Panc1 (cell line): ENCODE results near the gene FGF3. TPM values are rescaled to one million over a fixed set of nuclear protein-coding genes. Genes with fewer than 3 reads are reported as not detected.

Source experiments
- ATAC-seq: fragments of 200-7000 bp; cut with Tn5 transposase; 2 replicates; pipeline ENCODE4 v1.9.1; 2020; ENCODE audit warnings: mild to moderate bottlenecking, moderate library complexity
- BruUV-seq: library from RNA; stranded (reverse); fragments of 400-500 nt; replicated peaks from 2 replicates; lab custom pipeline; 2021; lab: Mats Ljungman, UMichigan
- CTCF ChIA-PET: fragments of 300-600 bp; sonication (Branson Sonifier 250); formaldehyde crosslinking; loops from one replicate; lab custom pipeline; 2022; ENCODE audit warnings: antibody characterized with exemption; lab: Charles Lee
- POLR2A ChIA-PET: fragments of 300-600 bp; sonication (Branson Sonifier 250); formaldehyde crosslinking; loops from one replicate; lab custom pipeline; 2022; ENCODE audit warnings: antibody characterized with exemption; lab: Charles Lee
- DNase-seq: peaks from one replicate; pipeline ENCODE4 v3.0.0-alpha.2; 2010; ENCODE audit warnings: low read depth, low spot score
- H3K27ac ChIP-seq: 2 replicates; pipeline ENCODE4 v1.5.1; 2011; ENCODE audit warnings: mild to moderate bottlenecking, low read length, inconsistent platforms
- H3K27me3 ChIP-seq: fragments of 200-500 bp; sonication (Bioruptor generic); 2 replicates; pipeline ENCODE4 v1.6.0; 2014; ENCODE audit warnings: low read length, inconsistent platforms; ENCODE audit not compliant: control insufficient read depth, insufficient read depth
- H3K36me3 ChIP-seq: fragments of 200-500 bp; sonication (Bioruptor generic); 2 replicates; pipeline ENCODE4 v1.5.1; 2014; ENCODE audit warnings: inconsistent platforms, mild to moderate bottlenecking, low read length, moderate library complexity; ENCODE audit not compliant: control insufficient read depth, insufficient read depth
- H3K4me1 ChIP-seq: 2 replicates; pipeline ENCODE4 v1.5.1; 2011; ENCODE audit warnings: inconsistent platforms, mild to moderate bottlenecking, low read length, moderate library complexity; ENCODE audit not compliant: control insufficient read depth, insufficient read depth
- H3K4me3 ChIP-seq, 2 experiments: 2 replicates each; pipeline ENCODE4 v1.5.1; 2011 to 2012; ENCODE audit warnings: low read depth in 2 of 2, low read length in 2 of 2, mild to moderate bottlenecking in 2 of 2, inconsistent platforms in 1 of 2, moderate library complexity in 1 of 2
- H3K9me3 ChIP-seq: fragments of 200-500 bp; sonication (Bioruptor generic); 2 replicates; pipeline ENCODE4 v1.5.1; 2014; ENCODE audit warnings: low read depth, mild to moderate bottlenecking, inconsistent platforms, low read length, moderate library complexity; ENCODE audit not compliant: control insufficient read depth, insufficient read depth
- CTCF ChIP-seq: fragments of 450-650 bp; IDR thresholded peaks from 2 replicates; pipeline ENCODE4 v1.5.1; 2017; ENCODE audit warnings: mild to moderate bottlenecking
- POLR2AphosphoS5 ChIP-seq: IDR thresholded peaks from 2 replicates; pipeline ENCODE4 v1.6.1; 2012; ENCODE audit warnings: mild to moderate bottlenecking, low read depth, low read length, moderate library complexity
- REST ChIP-seq, 2 experiments: IDR thresholded peaks; 2 replicates each; pipeline ENCODE4 v1.6.1; 2011 to 2012; ENCODE audit warnings: low read depth in 2 of 2, control low read depth in 1 of 2, low read length in 1 of 2, mild to moderate bottlenecking in 1 of 2, moderate library complexity in 1 of 2; ENCODE audit not compliant: insufficient read depth in 1 of 2
- SIN3A ChIP-seq: IDR thresholded peaks from 2 replicates; pipeline ENCODE4 v1.6.1; 2012; ENCODE audit warnings: low read depth, mild to moderate bottlenecking, low read length, moderate library complexity, borderline replicate concordance; ENCODE audit not compliant: insufficient read depth
- TCF7L2 ChIP-seq: IDR thresholded peaks from 2 replicates; pipeline ENCODE4 v1.6.1; 2011; ENCODE audit warnings: mild to moderate bottlenecking, low read depth, low read length, inconsistent platforms
- in situ Hi-C: cut with HindIII; loops from 2 replicates; pipeline ENCODE4 v1.10.0; 2016; ENCODE audit warnings: low sequenced_read_pairs, low pct_unique_long_range_greater_than_20kb
- intact Hi-C: fragments of 100-400 bp; cut with micrococcal nuclease; formaldehyde crosslinking; loops from one replicate; pipeline ENCODE4 v1.10.0; 2022; ENCODE audit not compliant: unreplicated experiment
- total RNA-seq: library from RNA; stranded (reverse); gene quantifications from one replicate; pipeline ENCODE4 v1.2.1, GENCODE V29; 2021; ENCODE audit not compliant: unreplicated experiment

Gene FGF3
- total RNA-seq, 1 experiment from 2014 or later = not detected

DNA sequence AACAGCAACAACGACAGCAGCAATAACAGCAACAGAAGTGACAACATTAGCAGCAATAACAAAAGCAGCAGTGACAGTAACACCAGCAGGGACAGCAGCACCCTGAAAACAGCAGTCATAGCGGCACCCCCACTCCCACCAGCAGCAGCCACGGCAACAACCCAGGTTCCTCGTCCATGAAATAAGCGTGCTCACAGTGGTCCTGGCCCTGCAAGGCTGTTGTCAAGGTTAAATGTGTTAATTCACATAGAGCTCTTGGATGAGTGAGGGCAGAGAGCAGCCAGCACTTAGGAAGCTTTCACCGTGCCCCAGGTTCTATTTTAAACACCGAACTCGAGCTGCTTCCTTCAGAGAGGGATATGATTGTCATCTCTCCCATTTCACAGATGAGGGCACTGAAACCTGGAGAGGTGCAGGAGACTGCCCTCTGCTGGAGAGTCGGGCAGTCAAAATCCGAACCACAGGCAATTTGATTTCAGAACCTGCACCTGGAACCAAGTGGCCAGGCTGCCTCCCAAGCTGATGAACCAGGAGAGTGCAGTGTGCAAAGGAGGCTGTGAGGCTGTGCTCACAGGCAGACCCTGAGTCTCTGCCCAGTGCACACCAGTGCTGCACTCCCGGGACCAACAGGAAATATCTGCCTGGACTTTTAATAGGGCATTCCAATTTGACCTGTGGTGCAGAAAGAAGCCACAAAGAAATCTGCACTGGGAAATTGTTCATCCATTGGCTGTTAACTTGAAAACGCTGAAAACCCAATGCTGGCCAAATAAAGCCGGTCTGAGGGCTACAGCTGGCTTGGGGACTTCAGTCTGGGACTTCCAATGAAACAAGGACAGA lies 22.9 kb upstream of the FGF3 start:
- H3K36me3 ChIP-seq = no peaks in the 10 kb centered on the region
- ChIA-PET POLR2A (no interaction called here), CTCF (interaction anchor here (0.5 kb wide), 1 partner anchor 650 kb away, joined by 3 read pairs; no protein-coding TSS in a partner anchor)
- no peak overlapping the region for H3K27ac ChIP-seq
- intact Hi-C loops = no loop called here
- BruUV-seq = no TSS peak
- no peak for TF ChIP-seq TCF7L2
- peak; percentile 59 for TF ChIP-seq CTCF
- TF ChIP-seq POLR2AphosphoS5 = no peak
- TF ChIP-seq REST (IDR thresholded peaks at IDR 0.05; ENCODE audit: insufficient read depth in 1 of 2, low read depth in 2 of 2, low read length in 1 of 2) = no peak
- TF ChIP-seq SIN3A = no peak
- in situ Hi-C loops = no loop called here
- H3K4me1 ChIP-seq = no peaks in the 10 kb centered on the region
- ATAC-seq (peak; percentile 67), DNase-seq (no peak)
- H3K9me3 ChIP-seq = no peaks in the 10 kb centered on the region
- H3K27me3 ChIP-seq = peaks cover 1% of the 10 kb centered on the region; the same call in 1 of the 2 replicates
- H3K4me3 ChIP-seq = no peak overlapping the region

- in situ Hi-C loops = no loop called here
- intact Hi-C loops = no loop called here
- Histone ChIP-seq H3K36me3 (no peaks in the 10 kb centered on the region), H3K4me3 (no peak overlapping the region), H3K27me3 (no peaks in the 10 kb centered on the region), H3K27ac (no peak overlapping the region), H3K9me3 (no peaks in the 10 kb centered on the region), H3K4me1 (no peaks in the 10 kb centered on the region)
- ChIA-PET CTCF (no interaction called here), POLR2A (no interaction called here)
- DNase-seq (no peak), ATAC-seq (no peak)
- no TSS peak for BruUV-seq
- TF ChIP-seq CTCF (no peak), REST (IDR thresholded peaks at IDR 0.05; ENCODE audit: insufficient read depth in 1 of 2, low read depth in 2 of 2, low read length in 1 of 2) (no peak), SIN3A (no peak), TCF7L2 (no peak), POLR2AphosphoS5 (no peak)
These were observed 22.1 kb upstream of the FGF3 start for GRCh38 chr11:69841170-69841858.
